ENCODE results near the gene ANO6.

Gene ANO6

DNA sequence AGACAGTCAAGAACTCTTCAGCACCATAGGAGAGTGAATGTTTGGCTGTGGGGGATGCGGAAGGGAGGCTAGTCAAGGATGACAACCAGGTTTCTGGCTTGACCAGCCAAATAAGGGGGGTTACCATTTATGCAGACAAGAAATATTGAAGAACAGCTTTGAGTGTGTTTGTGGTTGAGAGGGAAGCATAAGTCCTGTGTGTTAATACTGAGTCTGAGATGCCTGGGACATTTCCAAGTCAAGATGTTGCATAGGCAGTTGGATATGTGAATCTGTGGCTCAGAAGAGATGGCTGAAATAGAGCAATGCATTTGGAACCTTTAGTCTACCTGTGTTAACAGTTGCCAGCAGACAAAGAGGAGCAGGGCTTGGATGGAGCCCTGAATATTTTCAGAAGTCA, 66.1 kb downstream of the ANO6 start:
- ATAC-seq, result no peak

DNA sequence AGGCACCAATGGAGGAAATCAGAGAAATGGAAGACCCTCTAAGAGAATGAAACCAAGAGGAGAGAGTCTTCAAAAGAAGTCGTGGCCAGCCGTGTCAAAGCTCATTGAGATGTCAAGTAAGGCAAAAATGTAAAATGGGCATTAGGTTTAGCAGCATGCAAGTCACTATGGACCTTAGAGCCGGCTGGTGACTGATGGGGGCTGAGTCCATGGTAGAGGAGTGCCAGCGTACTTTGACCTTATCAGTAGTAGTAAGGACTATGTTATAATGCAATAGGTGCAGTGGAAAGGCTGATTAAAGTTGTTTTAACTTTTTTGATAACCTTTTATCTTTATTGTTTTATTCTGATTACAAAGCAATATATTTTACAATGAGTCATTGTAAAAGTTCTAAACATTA, 66.5 kb downstream of the ANO6 start:
- no peak for ATAC-seq

DNA sequence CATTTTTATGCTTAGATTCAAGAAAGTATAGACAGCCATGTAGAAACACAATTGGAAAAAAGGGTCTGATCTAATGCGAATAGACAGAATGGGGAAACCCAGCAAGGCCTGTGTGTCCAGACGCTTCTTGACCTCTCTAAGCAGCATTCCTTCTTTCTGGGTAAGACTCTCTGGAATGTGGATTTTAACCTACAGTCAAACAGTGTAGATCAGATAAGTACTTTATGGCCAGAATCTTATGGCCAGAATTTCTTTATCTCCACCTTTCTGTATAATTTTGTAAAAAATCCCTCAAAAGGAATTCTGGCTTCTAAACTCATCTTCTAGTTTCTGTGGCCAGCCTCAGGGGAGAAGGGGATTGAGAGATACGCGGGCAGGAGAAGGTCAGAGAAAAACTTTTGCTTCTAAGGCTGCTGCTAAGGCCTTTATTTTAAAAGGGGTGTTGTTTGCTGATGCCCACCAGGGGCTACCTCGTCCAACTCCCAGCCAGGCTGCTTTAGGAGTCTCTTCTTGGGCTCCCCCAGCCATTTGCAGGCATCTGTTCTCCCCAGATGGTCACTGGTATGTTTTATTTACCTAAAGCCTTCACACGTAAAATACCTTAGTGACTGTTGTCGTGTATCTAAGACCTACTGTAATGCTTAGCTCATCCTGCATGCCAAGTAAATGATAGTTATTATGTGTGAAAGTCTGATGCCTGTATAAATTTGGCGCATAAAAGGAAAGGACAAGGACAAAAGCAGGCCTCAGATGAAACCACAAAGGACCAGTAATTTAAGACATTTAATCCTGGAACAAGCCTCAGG, 68.4 kb downstream of the ANO6 start:
- ATAC-seq, result no peak

DNA sequence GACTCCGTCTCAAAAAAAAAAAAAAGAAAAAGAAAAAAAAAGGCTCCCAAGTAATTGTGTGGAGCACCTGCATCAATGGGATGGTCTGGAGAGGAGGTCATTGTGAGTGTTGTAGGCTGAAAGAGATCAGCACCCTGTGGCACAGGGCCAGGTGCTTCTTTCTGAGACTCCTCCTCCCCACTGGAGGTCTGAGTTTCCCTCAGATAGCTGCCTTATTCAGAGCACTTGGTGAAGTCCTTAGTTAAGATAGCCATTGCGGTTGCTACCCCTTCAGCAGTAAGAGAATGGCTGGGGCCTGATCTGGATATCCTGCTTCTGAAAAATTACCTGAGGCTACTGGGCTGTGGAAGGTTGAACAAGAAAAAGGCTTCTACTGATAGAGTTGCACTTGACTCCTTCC, 69.8 kb downstream of the ANO6 start:
- no peak for ATAC-seq

DNA sequence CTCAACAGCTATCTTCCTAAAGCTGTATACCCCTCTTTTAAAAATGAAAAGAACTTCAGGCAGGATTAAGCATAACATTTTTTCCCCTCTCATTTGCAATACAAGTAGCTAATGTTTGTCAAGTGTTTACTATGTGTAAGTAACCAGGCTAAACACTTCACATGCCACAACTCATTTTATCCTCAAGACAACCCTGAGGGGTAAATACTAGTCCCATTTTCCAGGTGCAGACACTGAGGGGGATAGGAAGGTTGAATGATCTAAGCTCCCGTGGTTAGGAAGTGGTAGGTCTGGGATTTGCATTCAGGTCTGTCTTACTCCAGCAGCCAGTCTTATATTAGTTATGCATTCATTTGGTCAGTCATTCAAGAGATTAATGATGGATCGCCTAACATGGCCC, 70.7 kb downstream of the ANO6 start:
- no peak for ATAC-seq

DNA sequence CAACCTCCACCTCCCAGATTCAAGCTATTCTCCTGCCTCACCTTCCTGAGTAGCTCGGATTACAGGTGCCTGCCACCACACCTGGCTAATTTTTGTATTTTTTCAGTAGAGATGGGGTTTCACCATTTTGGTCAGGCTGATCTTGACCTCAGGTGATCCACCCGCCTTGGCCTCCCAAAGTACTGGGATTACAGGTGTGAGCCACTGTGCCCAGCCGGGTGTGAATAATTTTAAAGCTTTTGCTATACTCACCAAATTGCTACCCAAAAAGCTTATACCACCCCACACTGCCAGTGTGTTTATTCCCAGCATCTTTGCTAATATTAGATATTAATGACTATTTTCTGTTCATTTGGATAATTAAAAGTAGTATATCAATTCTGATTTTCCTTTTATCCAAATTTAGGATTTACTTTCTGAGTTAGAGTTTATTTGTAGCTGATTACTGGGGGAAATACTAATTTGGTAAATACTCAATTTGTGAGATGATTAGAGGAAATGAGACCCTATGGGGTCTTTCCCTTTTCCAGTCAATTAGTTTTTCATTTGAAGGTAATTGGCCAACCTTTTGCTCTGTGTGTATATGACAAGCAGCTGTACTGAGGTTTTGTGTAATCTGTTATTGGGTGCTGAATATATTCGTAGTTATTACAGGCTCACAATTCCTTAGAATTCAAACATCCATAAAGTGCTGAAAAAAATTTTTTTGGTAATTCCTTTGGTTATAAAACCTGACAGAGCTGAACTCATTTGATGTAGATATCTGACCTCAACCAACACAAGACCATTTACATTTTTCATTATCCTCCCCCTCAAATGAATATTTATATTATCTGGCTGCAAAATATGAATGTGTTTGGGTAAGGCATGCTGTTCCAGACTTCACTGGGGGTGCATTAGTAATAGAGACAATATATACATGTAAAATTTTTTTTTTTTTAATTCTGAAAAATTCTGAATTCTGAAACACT, 73.6 kb downstream of the ANO6 start:
- ATAC-seq, result no peak

DNA sequence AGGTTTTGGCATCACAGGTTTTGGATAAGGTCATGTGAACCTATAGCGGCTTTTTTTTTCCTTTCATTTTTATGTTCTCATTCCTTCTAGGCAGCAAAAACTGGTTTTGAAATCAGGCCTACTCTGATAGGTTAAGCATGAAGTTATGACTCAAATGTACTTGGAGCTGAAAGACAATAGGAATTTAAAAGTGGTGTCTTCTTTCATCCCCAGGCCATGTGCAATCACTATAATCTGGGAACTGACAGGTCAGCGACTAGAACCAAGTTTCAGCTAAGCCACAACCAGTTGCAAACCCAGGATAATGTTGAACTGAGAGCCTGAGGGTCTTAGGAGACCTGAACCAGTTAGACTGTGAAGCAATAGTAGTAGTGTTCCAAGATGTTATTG, 74.3 kb downstream of the ANO6 start:
- ATAC-seq, result no peak

DNA sequence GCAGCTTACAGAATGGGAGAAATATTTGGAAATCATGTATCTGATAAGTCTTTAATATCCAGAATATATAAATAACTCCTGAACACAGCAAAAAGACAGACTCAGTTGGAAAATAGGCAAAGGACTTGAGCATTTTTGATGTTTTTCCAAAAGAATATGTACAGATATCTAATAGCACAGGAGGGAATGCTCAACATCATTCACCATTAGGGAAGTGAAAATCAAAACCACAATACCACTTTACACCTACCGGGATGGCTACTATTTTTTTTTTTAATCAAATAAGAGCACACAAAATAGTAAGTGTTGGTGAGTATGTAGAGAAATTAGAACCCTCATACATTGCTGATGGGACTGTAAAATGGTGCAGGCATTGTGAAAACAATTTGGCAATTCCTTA, 75.6 kb downstream of the ANO6 start:
- no peak for ATAC-seq

DNA sequence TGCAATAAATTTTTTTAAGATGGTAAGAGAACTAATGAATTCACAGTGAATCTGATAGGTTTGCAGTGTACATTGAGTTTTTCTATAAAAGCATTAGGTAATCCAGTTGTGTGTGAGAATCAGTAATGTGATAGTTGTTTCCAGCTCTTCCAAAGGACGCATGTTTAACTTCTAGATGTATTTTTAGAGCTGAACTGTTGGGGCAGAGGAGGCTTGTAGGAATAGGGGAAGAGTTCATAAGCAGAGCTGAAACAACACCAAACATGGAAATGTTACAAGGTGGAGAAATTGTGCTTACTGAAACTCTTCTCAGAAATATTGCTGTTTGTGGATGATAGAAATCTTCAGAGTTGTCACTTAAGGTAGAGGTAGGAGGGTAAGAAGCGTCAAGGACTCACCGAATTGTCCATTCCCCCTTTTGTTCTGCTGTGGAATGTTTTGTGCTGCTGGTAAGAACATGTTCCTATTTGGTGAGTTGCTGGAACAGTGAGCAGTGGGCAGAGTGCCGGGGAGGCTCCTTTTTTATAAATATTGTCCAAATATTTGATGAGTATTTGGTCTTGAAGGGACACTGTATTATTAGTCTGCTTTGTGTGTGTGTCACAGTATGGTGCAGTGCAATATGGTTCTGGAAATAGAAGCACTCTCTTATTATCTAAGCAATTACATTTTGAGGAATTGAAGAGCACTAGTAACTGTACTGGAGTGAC, 76.7 kb downstream of the ANO6 start:
- ATAC-seq, result no peak

DNA sequence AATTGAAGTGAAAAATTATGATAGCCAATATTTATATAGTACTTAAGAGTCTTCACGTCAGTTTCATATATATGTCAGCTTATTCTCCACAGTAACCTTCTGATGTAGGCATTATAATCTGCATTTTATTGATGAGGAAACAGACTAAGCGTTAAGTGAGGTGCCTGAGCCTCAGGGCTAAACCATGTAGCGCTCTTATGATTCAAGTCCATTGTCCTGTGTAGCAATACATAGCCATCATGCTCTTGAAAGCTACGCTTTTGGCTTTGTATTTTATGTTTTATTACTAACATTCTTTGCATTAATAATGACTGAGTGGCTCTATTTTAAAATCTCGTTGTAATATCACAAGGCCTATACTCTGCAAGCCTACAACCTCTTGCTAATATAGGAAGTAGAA, 79.0 kb downstream of the ANO6 start:
- ATAC-seq, result no peak

DNA sequence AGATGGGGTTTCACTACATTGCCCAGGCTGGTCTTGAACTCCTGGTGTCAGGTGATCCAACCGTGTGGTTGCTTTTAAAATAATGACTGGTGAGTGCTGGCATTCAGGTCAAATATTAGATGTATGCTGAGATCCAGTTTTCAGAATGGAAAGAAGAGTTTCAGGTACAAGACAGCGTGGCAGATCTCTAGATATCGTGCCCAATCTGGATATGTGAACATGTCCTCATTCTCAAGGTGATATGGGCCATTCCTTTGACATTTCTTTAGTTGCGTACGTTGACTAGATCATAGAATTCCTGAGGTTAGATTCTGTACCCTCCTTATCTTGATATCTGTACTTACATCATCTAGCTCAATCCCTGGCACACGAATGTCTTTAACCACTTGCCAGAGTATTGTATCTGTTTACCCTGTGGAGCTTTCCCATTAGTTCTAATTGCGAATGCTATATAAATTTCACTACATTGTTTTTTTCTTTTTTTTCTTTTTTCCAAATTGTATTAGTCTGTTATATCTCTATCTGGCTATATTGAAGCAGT, 80.2 kb downstream of the ANO6 start:
- ATAC-seq, result no peak

DNA sequence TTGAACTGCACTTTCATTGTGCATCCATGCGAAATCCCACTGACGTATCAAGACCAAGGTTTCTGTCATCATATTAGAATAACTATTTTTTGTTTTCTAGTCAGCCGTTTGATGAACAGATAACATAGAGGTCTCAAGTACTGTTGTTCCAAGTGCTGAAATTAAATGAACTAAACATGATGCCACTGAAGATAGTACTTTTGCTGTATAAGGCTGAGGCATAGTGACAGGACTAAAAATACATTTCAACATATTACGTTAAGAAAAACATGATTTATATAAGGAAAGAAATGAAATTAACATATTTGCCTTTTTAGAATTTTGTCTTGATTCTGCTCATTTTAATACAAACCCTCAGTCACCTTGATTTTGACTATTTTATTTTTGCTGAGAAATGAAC, 82.2 kb downstream of the ANO6 start:
- ATAC-seq, result no peak

DNA sequence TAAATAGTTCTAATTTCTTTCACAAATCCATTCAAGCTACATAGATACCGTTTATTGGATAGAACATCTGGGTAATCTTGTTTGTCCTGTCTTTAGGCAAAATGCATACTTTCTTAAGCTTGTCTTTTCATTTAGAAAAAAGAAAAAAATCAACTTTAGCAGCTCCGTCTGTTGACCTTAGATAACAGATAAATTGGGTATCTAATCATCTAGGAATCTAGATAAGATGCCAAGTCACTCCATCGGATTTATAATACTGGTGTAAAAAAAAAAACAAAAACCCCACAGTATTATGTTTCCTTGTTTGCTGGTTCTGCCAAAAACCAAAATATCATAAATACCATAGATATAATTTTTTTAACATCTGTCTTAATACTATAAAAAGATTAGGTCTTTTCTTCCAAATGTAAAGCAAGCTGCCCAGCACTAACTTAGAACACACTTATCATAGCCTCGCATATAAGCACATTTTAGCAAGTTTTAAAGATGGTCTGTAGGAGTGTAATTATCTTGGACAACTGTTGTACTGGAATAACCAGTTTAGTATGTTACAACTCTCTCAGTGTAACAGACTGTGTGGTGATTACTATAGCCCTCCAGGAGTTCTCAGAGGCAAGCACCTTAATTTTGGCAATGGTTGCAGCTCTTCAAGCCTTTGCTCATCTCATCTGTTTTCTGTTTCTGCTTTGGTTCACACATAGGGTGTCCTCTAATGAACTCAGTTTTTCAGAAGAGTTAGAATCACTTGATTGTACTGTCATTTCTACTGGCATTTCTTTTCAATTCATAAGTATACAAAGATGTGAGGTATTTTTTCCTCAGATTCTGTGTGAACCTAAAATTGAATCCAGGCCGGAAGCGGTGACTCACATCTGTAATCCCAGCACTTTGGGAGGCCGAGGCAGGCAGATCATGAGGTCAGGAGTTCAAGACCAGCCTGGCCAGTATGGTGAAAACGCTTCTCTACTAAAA, 83.1 kb downstream of the ANO6 start:
- no peak for ATAC-seq

DNA sequence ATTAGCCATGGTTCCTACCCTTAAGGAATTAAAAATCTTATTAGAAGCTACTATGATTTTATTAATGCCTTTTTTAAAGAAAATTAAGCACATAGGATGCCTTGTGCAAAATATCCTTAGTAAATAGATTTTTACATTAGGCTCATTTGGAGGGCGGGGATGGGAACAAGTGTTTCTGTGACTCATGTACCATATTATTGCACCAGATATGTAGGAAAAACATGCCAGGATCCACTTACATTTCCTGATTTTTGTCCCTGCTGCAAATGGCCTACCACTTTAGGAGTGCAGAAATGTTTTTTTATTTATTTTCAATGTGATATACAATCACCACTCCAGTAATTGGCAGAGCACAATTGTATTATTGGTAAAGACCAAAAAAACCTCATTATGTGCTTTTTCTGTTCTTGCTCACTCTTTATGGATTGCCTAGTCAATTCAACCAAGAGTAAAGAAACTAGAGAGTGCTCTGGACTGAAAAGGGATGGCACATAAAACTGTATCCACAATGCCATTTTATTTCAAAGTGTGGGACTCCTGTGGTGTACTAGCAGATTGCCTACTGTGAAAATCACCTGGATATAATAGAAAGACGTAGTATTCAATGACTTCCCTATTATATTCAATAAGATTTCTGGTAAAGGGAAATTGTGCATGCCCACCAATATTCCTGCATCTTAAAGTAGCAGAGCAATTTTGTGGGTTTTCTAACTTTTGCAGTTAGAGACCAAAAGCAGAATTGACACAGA, 86.9 kb downstream of the ANO6 start:
- no peak for ATAC-seq

DNA sequence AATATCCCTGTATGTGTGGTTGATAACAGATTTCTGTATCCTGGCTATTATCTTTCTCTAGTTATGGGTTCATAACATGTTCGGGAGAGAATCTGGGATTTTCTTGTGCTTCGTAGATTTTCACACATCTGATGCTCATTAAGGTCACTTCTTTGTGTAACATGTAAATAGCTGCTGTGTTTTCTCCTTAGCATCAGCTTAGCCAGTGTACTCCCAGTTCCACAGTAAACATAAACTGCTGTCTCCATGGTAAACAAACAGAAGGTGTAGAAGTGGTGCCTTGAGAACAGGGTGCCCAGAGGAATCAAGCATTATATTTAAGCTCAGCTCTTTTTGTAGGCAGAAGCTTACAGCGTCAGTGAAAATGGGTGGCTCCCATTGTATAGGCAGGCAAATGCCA, 88.0 kb downstream of the ANO6 start:
- ATAC-seq, result no peak

DNA sequence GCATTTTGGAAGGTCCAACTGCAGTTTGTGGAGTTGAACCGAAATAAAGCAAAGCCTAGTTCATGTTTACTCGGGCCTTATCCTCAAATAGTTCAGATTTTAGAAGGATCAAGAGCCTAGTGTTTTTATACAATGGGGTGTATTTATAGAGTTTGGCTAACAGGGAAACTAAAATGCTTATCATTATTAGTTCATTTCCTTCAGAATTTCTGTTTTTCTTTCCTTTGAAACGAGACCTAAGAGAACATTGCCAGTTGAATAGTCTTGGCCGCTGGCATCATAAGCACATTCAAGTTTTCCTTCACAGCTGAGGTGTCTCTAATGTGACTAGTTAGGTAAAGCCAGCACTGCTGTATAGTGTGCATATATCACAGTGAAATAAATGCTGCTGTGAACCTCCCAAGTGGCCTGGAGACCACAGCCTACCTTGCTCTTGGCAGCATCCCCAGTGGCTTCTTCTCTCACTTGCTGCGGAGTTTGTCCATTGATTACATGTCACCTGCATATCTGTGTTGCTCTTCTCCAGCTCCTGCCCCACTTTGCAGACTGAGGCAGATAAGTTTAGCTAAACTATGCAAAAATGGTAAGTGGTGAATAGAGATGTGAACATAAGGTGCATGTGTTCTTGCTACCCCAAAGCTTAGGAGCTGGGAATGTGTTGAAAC, 88.8 kb downstream of the ANO6 start:
- no peak for ATAC-seq

DNA sequence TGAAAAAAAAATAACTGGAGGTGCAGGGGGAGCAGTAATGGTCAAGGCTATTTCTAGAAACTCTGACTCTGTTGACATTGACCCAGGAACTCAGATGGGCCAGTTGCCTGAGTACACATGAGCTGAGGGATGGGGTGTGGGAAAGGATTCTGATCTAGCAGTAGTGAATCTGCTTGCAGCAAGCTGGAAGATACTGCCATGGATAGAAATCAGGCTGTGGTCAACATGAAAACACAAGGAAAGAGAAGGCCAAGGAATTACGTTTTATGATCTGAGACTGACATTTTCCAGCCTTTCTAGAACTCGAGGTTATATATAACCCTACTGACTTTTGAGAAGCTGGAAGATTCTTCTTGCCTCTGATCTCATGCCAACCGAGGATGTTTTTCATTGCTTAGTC, 90.0 kb downstream of the ANO6 start:
- no peak for ATAC-seq

DNA sequence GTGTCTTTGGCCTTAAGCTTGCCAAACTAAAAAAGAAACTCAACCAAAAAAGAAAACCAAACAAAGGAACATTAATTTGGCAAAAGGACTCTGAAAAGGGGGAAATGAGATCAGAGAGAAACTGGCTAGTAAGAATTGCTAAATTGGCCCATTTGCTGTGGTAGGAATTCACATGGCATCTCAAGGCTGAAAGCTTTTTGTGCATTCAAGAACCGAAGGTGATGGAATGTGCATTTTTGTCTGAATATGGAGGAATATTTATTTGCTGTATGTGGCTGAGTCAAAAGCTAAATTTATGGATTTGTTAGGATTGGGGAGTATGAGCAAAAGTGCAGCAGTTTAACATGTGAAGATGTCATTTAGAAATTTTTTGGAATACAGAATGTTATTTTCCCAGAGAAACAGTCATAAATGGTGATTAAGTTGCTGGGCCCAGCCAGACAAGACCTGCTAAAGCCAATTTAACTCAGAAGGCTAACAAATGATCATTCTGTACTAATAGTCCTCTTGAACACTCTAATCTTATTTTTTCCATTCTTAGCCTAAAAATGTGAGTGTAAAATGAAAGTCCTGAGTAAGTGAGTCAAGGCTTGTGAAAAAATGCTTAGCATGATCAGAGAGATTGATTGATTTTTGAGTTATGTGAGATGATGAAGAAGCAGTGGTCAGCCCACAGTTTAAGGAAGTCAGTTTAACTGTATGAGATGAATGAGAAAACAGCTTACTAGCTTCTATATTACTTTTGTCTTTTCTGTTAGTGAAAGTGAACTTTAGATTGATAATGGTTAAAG, 94.1 kb downstream of the ANO6 start:
- no peak for ATAC-seq

DNA sequence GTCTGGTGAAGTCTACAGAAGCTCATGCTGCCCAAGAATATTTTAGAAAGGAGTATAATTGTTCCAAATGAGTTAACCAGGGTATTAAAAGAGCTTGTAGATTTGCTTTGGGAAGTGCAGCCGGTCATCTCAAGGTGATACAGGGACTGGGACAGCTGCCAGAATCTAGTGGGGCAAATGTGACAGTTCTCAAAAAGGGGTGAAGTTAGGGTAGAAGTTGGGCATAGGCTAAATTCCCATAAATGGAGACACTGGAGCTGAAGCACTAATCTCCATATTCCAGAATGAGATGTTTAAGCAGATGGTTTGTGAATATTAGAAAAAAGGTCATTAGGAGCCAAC, 94.7 kb downstream of the ANO6 start:
- no peak for ATAC-seq

DNA sequence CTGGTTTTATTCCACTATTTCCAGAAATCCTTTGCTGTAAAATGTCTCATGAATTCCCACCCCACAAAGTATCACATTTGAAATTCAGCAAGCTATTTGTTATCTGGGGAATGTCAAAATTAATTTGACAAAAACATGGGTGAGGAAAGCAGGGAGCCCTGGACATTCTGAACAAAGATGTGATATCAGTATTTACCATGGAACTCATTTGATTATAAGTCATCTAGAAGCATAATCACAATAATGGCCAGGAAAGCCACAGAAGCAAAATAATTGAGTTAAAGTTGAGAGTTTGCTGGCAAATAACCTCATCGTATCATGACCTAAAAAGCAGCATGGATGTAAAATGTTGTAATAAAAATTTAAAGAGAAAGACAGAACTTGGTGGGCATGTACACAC, 96.1 kb downstream of the ANO6 start:
- ATAC-seq, result no peak
